ENCODE data around the gene NLRP9. TPM values are rescaled to one million over a fixed set of nuclear protein-coding genes. Genes with fewer than 3 reads are reported as not detected.

Gene NLRP9
- total RNA-seq, 4 donors from 2014 or later, result not detected

GRCh38 chr19:55693336-55693974, 44.7 kb downstream of the NLRP9 start:
- WGBS, result 88% methylated on average over 13 of the region's 20 CpGs
- Histone ChIP-seq H3K27ac (no peak overlapping the region), H3K9me3 (no peaks in the 10 kb centered on the region), H3K27me3 (no peaks in the 10 kb centered on the region), H3K4me1 (no peaks in the 10 kb centered on the region), H3K36me3 (peaks cover 96% of the 10 kb centered on the region), H3K4me3 (no peak overlapping the region)
- DNase-seq (ENCODE audit: low spot score in 2 of 2), result no peak
- TF ChIP-seq EP300 (IDR thresholded peaks at IDR 0.05) (no peak), POLR2AphosphoS5 (IDR thresholded peaks at IDR 0.05) (no peak), POLR2A (IDR thresholded peaks at IDR 0.05) (no peak)
- TF ChIP-seq, protein P1, sequence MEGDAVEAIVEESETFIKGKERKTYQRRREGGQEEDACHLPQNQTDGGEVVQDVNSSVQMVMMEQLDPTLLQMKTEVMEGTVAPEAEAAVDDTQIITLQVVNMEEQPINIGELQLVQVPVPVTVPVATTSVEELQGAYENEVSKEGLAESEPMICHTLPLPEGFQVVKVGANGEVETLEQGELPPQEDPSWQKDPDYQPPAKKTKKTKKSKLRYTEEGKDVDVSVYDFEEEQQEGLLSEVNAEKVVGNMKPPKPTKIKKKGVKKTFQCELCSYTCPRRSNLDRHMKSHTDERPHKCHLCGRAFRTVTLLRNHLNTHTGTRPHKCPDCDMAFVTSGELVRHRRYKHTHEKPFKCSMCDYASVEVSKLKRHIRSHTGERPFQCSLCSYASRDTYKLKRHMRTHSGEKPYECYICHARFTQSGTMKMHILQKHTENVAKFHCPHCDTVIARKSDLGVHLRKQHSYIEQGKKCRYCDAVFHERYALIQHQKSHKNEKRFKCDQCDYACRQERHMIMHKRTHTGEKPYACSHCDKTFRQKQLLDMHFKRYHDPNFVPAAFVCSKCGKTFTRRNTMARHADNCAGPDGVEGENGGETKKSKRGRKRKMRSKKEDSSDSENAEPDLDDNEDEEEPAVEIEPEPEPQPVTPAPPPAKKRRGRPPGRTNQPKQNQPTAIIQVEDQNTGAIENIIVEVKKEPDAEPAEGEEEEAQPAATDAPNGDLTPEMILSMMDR (IDR thresholded peaks at IDR 0.05), result no peak

DNA sequence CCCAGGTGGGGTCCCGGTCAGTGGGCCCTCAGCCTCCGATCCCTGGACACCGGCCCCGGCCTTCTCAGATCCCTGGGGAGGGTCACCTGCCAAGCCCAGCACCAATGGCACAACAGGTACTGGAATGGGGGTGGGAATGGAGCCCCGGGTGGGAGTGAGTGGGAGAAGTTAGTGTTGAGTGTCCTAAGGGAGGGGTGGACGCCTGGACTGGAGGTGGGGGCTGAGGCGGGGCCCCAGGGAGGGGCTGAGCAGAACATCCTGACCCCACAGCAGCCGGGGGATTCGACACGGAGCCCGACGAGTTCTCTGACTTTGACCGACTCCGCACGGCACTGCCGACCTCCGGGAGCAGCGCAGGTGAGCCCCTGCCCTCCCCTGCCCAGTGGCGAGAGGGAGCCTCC, 45.5 kb downstream of the NLRP9 start:
- no peak for TF ChIP-seq POLR2A (IDR thresholded peaks at IDR 0.05)
- TF ChIP-seq, protein P1 (IDR thresholded peaks at IDR 0.05), result no peak
- WGBS, result 96% methylated on average over 19 of the region's 19 CpGs
- H3K27me3 ChIP-seq, result no peaks in the 10 kb centered on the region
- H3K4me3 ChIP-seq, result no peak overlapping the region
- H3K36me3 ChIP-seq, result peaks cover 95% of the 10 kb centered on the region
- H3K27ac ChIP-seq, result no peak overlapping the region
- no peak for DNase-seq (ENCODE audit: low spot score in 2 of 2)
- H3K4me1 ChIP-seq, result peaks cover 4% of the 10 kb centered on the region
- no peaks in the 10 kb centered on the region for H3K9me3 ChIP-seq

GRCh38 chr19:55691561-55692481, 46.4 kb downstream of the NLRP9 start:
- Histone ChIP-seq H3K27ac (no peak overlapping the region), H3K9me3 (no peaks in the 10 kb centered on the region), H3K27me3 (no peaks in the 10 kb centered on the region), H3K4me3 (no peak overlapping the region), H3K36me3 (peaks cover 94% of the 10 kb centered on the region), H3K4me1 (peaks cover 4% of the 10 kb centered on the region)
- TF ChIP-seq POLR2A (IDR thresholded peaks at IDR 0.05) (no peak), EP300 (IDR thresholded peaks at IDR 0.05) (no peak)
- TF ChIP-seq, protein P1 (IDR thresholded peaks at IDR 0.05), result no peak
- 90% methylated on average over 29 of the region's 31 CpGs for WGBS
- peak in 1 of 2 donors; percentile 51 for DNase-seq (ENCODE audit: low spot score in 2 of 2)

DNA sequence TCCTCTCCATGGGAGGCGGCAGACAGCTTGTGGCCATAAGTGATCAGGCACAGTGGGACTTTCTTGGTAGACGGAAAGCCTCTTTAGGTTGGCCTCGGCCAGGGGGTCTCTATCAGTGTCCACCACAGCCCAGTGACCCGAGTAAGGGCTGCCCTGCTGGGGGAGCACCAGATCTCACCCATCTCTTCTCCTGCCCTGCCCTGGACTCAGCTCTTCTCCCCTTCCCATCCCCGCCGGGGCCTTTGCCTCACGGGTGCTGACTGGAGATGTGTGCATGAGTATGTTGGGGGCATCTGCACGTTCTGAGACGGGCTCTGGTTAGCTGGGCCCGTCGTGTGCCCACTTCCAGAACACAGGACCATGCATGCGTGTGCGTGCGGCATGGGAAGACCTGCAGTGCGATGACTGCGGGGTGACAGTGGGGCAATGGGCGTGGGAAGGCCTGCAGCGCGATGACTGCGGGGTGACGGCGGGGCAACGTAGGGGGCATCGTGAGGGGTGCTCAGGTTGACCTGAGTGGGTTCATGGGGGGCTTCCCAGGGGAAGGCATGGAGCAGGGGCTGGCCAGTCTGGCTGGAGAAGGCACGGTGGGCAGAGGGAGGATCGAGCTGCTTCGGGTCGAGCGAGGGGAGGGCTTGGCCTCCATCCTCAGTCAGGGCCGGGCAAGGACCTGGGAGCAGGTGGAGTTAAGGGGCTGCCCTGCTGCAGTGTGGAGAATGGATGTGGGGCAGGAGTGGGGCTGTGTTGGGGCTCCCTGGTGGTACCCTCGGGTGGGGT, 47.2 kb downstream of the NLRP9 start:
- peaks cover 4% of the 10 kb centered on the region for H3K4me1 ChIP-seq
- peaks cover 94% of the 10 kb centered on the region for H3K36me3 ChIP-seq
- H3K27me3 ChIP-seq, result no peaks in the 10 kb centered on the region
- DNase-seq (ENCODE audit: low spot score in 2 of 2), result peak in 1 of 2 donors; percentile 33
- no peak overlapping the region for H3K4me3 ChIP-seq
- no peak overlapping the region for H3K27ac ChIP-seq
- H3K9me3 ChIP-seq, result no peaks in the 10 kb centered on the region
- TF ChIP-seq POLR2AphosphoS5 (IDR thresholded peaks at IDR 0.05), result no peak
- no peak for TF ChIP-seq POLR2A (IDR thresholded peaks at IDR 0.05)
- TF ChIP-seq, protein P1 (IDR thresholded peaks at IDR 0.05), result no peak
- TF ChIP-seq EP300 (IDR thresholded peaks at IDR 0.05), result no peak
- WGBS, result 94% methylated on average over 29 of the region's 31 CpGs

All from suprapubic skin (tissue), 4 donors.